ENCODE results near the gene NRF1. TPM values are rescaled to one million over a fixed set of nuclear protein-coding genes. Genes with fewer than 3 reads are reported as not detected.

NRF1 gene
- total and polyA plus RNA-seq, 2 of the 8 experiments (the other 6 are each of a cell fraction or from before 2014, with no cell fraction given): 18.2 to 21.4 TPM

DNA sequence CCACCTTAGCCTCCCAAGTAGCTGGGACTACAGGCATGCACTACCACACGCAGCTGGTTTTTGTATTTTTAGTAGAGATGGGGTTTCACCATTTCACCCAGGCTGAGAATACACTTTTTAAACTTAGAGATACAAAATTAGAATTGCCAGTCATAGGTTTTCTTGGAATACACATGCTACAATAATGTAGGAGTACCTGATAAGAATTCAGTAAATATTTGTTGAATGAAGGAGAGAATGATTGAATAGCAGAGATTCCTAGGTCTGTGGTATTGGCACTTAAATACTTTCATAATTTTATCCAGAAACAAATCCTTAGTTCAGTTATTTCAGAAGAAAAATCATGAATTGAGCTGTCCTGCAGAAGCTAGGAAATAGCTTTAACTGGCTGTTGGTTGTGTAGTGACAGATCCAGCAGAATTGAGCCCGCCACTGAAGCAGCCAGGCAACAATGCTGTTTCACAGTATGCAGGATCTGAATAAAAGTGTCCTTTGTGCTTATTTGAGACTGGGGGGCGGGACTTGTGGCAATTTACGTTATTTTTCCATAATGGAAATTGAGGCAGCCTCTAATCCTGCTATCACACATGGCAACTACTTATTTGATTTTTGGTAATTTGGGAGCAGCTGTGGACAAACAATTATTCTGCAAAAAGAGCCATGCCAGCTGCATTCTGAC is 31.5 kb downstream of the NRF1 start:
- Histone ChIP-seq H4K5ac (ENCODE audit: insufficient read length, low read depth, low read length) (no peak overlapping the region), H3K4ac (replicated peaks; ENCODE audit: insufficient read length, low read depth, low read length) (no peak overlapping the region), H3K79me1 (ENCODE audit: low read depth, low read length) (peaks cover 2% of the 10 kb centered on the region; the same call in 1 of the 2 replicates), H4K91ac (replicated peaks; ENCODE audit: insufficient read length, low read length) (no peak overlapping the region), H3K36me3 (ENCODE audit: control insufficient read depth in 2 of 4, insufficient read depth in 4 of 4, low read length in 3 of 4) (no peaks in the 10 kb centered on the region), H4K20me1 (replicated peaks in 1 of 2; ENCODE audit: control insufficient read depth in 1 of 2, insufficient read depth in 2 of 2, low read length in 2 of 2) (peaks cover 0 to 5% of the 10 kb centered on the region in 2 experiments), H2BK120ac (replicated peaks; ENCODE audit: low read depth, low read length) (no peak overlapping the region), H3K14ac (ENCODE audit: insufficient read length) (no peak overlapping the region), H2AFZ (ENCODE audit: low read length) (no peak overlapping the region), H3K27me3 (replicated peaks in 1 of 4; ENCODE audit: control insufficient read depth in 3 of 4, extremely low read depth in 1 of 4, insufficient read depth in 3 of 4, low read length in 3 of 4) (no peaks in the 10 kb centered on the region), H3K4me1 (replicated peaks in 1 of 4; ENCODE audit: control insufficient read depth in 3 of 4, insufficient read depth in 4 of 4, low read length in 3 of 4) (peaks cover 0 to 6% (median 4%) of the 10 kb centered on the region in 4 experiments; a peak in 5 of 7 replicates), H2BK5ac (ENCODE audit: low read depth, low read length) (no peak overlapping the region), H3K23ac (ENCODE audit: insufficient read length) (no peak overlapping the region), H3K18ac (ENCODE audit: extremely low read depth, low read length) (no peak overlapping the region), H4K8ac (ENCODE audit: extremely low read depth, insufficient read depth, low read length) (no peak overlapping the region), H3K56ac (replicated peaks; ENCODE audit: insufficient read length, low read depth, low read length) (no peak overlapping the region), H2BK20ac (ENCODE audit: low read length) (no peak overlapping the region; the same call in 1 of the 2 replicates), H3K23me2 (ENCODE audit: low read depth, low read length) (no peaks in the 10 kb centered on the region), H3K4me3 (ENCODE audit: extremely low read depth in 1 of 4, insufficient read depth in 2 of 4, low read depth in 3 of 4, low read length in 4 of 4) (no peak overlapping the region), H2AK5ac (ENCODE audit: low read depth, low read length) (no peak overlapping the region), H3K4me2 (ENCODE audit: insufficient read depth in 1 of 2, low read depth in 2 of 2, low read length in 2 of 2) (no peak overlapping the region), H3K9ac (replicated peaks in 1 of 4; ENCODE audit: extremely low read depth in 1 of 4, low read depth in 3 of 4, low read length in 3 of 4) (no peak overlapping the region), H3K79me2 (ENCODE audit: control insufficient read depth in 1 of 2, insufficient read depth in 2 of 2, low read length in 2 of 2) (peaks cover 0 to 39% of the 10 kb centered on the region in 2 experiments; a peak in 2 of 4 replicates), H2BK12ac (ENCODE audit: low read depth, low read length) (no peak overlapping the region), H3K9me3 (ENCODE audit: insufficient read depth in 2 of 2, low read depth in 1 of 2, low read length in 1 of 2) (no peaks in the 10 kb centered on the region), H2BK15ac (ENCODE audit: low read length) (no peak overlapping the region), H3K27ac (ENCODE audit: low read depth, low read length) (no peak overlapping the region)
- DNase-seq (ENCODE audit: low read depth in 1 of 2, low spot score in 2 of 2): no peak
- CTCF ChIA-PET (ENCODE audit: partially characterized antibody): interaction anchor here (0.6 to 3.3 kb wide), 27 partner anchors 10 to 424 kb away, joined by 3 to 32 read pairs (median 4); partner anchors contain the start of gene STRIP2
- no peak for FAIRE-seq
- POLR2A ChIA-PET (ENCODE audit: partially characterized antibody): interaction anchor here (0.6 to 1.7 kb wide), 4 partner anchors 9 to 79 kb away, joined by 3 to 7 read pairs (median 4); no protein-coding TSS in a partner anchor
- WGBS, 2 experiments (ENCODE audit: extremely low coverage in 1 of 2, insufficient coverage in 1 of 2, insufficient read length in 1 of 2, insufficient replicate concordance in 2 of 2, low coverage in 1 of 2, low lambda C conversion rate in 2 of 2, missing lambda C conversion rate in 1 of 2): 69% methylated on average over 4 of the region's 4 CpGs; no CpG with 5 or more reads in 1 of the 2 experiments
- TF ChIP-seq HDAC2 (IDR thresholded peaks at IDR 0.05; ENCODE audit: borderline replicate concordance in 1 of 2, low read depth in 2 of 2, low read length in 2 of 2): no peak
